GM23248 (cell line): Measurements from ENCODE around the gene TBC1D14. TPM values are rescaled to one million over a fixed set of nuclear protein-coding genes. Genes with fewer than 3 reads are reported as not detected.

Source experiments
- DNase-seq: peaks from one replicate; pipeline ENCODE4 v3.0.0-alpha.2; 2015
- H2AFZ ChIP-seq: fragments of 200-600 bp; sonication (generic); 2 replicates; pipeline ENCODE4 v1.6.1; 2016; ENCODE audit warnings: antibody characterized with exemption
- H3F3A ChIP-seq: fragments of 200-600 bp; sonication (generic); 2 replicates; pipeline ENCODE4 v1.6.1; 2016; ENCODE audit warnings: mild to moderate bottlenecking, antibody characterized with exemption, mixed run types; ENCODE audit not compliant: insufficient read depth
- H3K27ac ChIP-seq: fragments of 200-600 bp; sonication (generic); 2 replicates; pipeline ENCODE4 v1.5.1; 2016; ENCODE audit warnings: mild to moderate bottlenecking
- H3K27me3 ChIP-seq: fragments of 200-600 bp; sonication (generic); replicated peaks from 2 replicates; pipeline ENCODE4 v1.6.1; 2016; ENCODE audit warnings: mild to moderate bottlenecking; ENCODE audit not compliant: insufficient read depth
- H3K36me3 ChIP-seq: fragments of 200-600 bp; sonication (generic); 2 replicates; pipeline ENCODE4 v1.6.1; 2016; ENCODE audit warnings: low read depth, mild to moderate bottlenecking
- H3K4me1 ChIP-seq: fragments of 200-600 bp; sonication (generic); 2 replicates; pipeline ENCODE4 v1.6.1; 2016; ENCODE audit warnings: mild to moderate bottlenecking; ENCODE audit not compliant: insufficient read depth
- H3K4me2 ChIP-seq: fragments of 200-600 bp; sonication (generic); one replicate; pipeline ENCODE4 v1.6.1; 2016; ENCODE audit warnings: mild to moderate bottlenecking; ENCODE audit not compliant: unreplicated experiment
- H3K4me3 ChIP-seq: fragments of 200-600 bp; sonication (generic); 2 replicates; pipeline ENCODE4 v1.5.1; 2016; ENCODE audit warnings: mild to moderate bottlenecking
- H3K79me2 ChIP-seq: fragments of 200-600 bp; sonication (generic); 2 replicates; pipeline ENCODE4 v1.6.1; 2016; ENCODE audit warnings: mild to moderate bottlenecking; ENCODE audit not compliant: insufficient read depth
- H3K9ac ChIP-seq: fragments of 200-600 bp; sonication (generic); 2 replicates; pipeline ENCODE4 v1.6.1; 2016; ENCODE audit warnings: mild to moderate bottlenecking
- H3K9me2 ChIP-seq: fragments of 200-600 bp; sonication (generic); 2 replicates; pipeline ENCODE4 v1.6.1; 2016; ENCODE audit warnings: mixed run types, mild to moderate bottlenecking, moderate library complexity; ENCODE audit not compliant: insufficient read depth
- H3K9me3 ChIP-seq: fragments of 200-600 bp; sonication (generic); one replicate; pipeline ENCODE4 v1.6.1; 2017; ENCODE audit warnings: low read depth
- H4K20me1 ChIP-seq: fragments of 200-600 bp; sonication (generic); 2 replicates; pipeline ENCODE4 v1.6.0; 2016; ENCODE audit not compliant: insufficient read depth
- EZH2 ChIP-seq: fragments of 200-600 bp; sonication (generic); IDR thresholded peaks from 2 replicates; pipeline ENCODE4 v1.6.1; 2018; ENCODE audit warnings: antibody characterized with exemption, mild to moderate bottlenecking; ENCODE audit not compliant: insufficient read depth, poor library complexity, severe bottlenecking
- EZH2phosphoT487 ChIP-seq: fragments of 200-600 bp; sonication (generic); IDR thresholded peaks from 2 replicates; pipeline ENCODE4 v1.6.1; 2018; ENCODE audit warnings: antibody characterized with exemption, moderate library complexity, mild to moderate bottlenecking, low read depth; ENCODE audit not compliant: insufficient read depth
- WGBS, 2 experiments: methylation state at CpG; one replicate each; pipeline ENCODE4 v1.1.6; 2015 to 2017; ENCODE audit warnings: low lambda C conversion rate in 2 of 2, low coverage in 1 of 2; ENCODE audit errors: missing lambda C conversion rate in 2 of 2; 5-methylcytosine and 5-hydroxymethylcytosine counted together
- in situ Hi-C: fragments of 300-500 bp; cut with MboI; formaldehyde crosslinking; loops from 2 replicates; pipeline ENCODE4 v1.15.0; 2020
- polyA plus RNA-seq: library from polyadenylated mRNA; unstranded; fragments of >200 nt; fragmentation: Nextera tagmentation; extraction: Ambion mirVana; gene quantifications from 2 replicates; pipeline ENCODE4 v1.2.1, GENCODE V29; 2016
- total RNA-seq: library from RNA; depleted of rRNA; stranded (reverse); fragments of >200 nt; shearing (Covaris generic); gene quantifications from 2 replicates; pipeline ENCODE4 v1.2.3, GENCODE V29; 2014

The TBC1D14 gene
- total and polyA plus RNA-seq, 2 experiments from 2014 or later: 20.4 to 39.1 TPM

DNA sequence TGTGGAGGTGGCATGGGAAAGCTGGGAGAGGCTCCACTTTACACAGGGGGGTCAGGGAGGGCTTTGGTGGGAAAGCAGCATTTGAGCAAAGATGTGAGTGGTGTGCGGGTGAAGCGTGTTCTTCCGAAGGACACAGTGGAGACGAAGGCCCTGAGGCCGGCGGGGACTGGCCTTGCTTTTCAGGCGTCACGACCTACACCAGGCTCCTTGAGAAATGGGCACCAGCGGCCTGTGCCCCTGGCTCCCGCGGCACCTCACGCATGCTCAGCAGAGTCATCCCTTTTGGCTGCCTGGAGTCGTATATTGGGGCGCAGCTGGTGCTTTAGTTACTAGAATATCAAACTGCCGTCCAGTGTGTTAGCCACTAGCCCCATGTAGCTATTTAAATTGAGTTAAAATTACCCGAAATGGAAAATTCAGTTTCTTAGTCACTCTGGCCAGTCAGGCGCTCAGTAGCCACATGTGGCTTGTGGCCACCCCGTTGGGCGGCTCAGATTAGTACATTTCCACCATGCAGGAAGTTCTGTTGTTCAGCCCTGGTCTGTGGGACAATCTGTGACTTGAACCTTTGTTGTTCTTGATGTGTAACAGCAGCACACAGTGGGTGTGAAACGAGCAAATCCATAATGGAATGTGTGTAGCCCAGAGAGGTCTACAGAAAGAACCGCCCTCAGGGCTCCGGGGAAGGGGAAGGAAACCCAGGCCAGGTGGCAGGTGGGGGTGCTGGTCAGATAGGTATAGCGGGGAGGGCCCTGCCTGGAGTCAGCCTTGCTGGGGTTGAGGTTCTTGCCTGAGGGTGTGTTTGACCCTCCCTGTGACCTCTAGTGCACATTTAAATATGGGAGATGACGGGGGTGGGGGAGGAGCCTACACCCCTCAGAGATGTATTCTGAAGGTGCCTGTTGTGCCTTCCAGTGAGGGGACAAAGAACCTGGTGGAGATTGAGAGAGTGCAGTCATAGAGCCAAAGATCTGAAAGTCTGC, 30.4 kb downstream of the TBC1D14 start:
- no peaks in the 10 kb centered on the region for H3K9me2 ChIP-seq
- in situ Hi-C loops: no loop called here
- no peaks in the 10 kb centered on the region for H4K20me1 ChIP-seq
- no peak overlapping the region for H3K27ac ChIP-seq
- H3K27me3 ChIP-seq: no peaks in the 10 kb centered on the region
- WGBS, 2 experiments: 94% methylated on average over 24 of the region's 24 CpGs
- no peak overlapping the region for H2AFZ ChIP-seq
- no peak overlapping the region for H3K9ac ChIP-seq
- no peaks in the 10 kb centered on the region for H3K9me3 ChIP-seq
- H3F3A ChIP-seq: peaks cover 16% of the 10 kb centered on the region; the same call in 1 of the 2 replicates
- H3K4me3 ChIP-seq: no peak overlapping the region
- no peak overlapping the region for H3K4me2 ChIP-seq
- TF ChIP-seq EZH2phosphoT487 (no peak), EZH2 (no peak)
- DNase-seq: no peak
- peaks cover 19% of the 10 kb centered on the region for H3K4me1 ChIP-seq
- H3K36me3 ChIP-seq: no peaks in the 10 kb centered on the region
- peaks cover 18% of the 10 kb centered on the region; the same call in 1 of the 2 replicates for H3K79me2 ChIP-seq

GRCh38 chr4:6940744-6941137, 31.1 kb downstream of the TBC1D14 start:
- Histone ChIP-seq H3K27ac (no peak overlapping the region), H3F3A (peaks cover 16% of the 10 kb centered on the region; the same call in 1 of the 2 replicates), H3K9me3 (no peaks in the 10 kb centered on the region), H3K79me2 (peaks cover 18% of the 10 kb centered on the region; the same call in 1 of the 2 replicates), H3K36me3 (no peaks in the 10 kb centered on the region), H3K4me3 (no peak overlapping the region), H3K4me2 (no peak overlapping the region), H3K9me2 (no peaks in the 10 kb centered on the region), H4K20me1 (no peaks in the 10 kb centered on the region), H2AFZ (no peak overlapping the region), H3K4me1 (peaks cover 19% of the 10 kb centered on the region), H3K27me3 (no peaks in the 10 kb centered on the region), H3K9ac (no peak overlapping the region)
- DNase-seq: no peak
- 96% methylated on average over 11 of the region's 11 CpGs for WGBS, 2 experiments
- TF ChIP-seq EZH2phosphoT487 (no peak), EZH2 (no peak)
- in situ Hi-C loops: no loop called here

DNA sequence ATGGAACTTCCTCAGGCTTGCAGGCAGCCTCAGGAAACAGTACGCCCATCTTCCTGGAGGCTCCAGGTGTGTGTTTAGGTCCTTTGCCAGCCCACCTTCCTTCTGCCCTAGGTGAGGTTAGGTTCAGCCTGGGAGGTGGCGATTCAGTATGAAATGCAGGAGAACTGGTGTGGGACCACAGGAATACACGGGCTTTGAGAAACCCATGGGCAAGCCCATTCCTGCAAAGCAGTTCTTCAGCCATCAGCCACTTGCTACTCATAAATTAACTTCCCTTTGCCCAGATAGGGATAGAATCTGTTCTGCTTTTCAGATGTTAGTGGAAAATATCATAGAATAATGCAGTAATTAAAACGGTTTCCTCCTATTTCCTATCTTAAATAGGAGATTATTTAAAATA, 32.2 kb downstream of the TBC1D14 start:
- H3K9me3 ChIP-seq: no peaks in the 10 kb centered on the region
- H3K36me3 ChIP-seq: no peaks in the 10 kb centered on the region
- 0 out of 2 replicates have a peak overlapping the region, but pooled peaks have one; percentile 18 for H2AFZ ChIP-seq
- H3K27ac ChIP-seq: peak overlapping the region; percentile 67
- H3K9ac ChIP-seq: peak overlapping the region; percentile 50
- H3K9me2 ChIP-seq: no peaks in the 10 kb centered on the region
- peaks cover 18% of the 10 kb centered on the region; the same call in 1 of the 2 replicates for H3K79me2 ChIP-seq
- peaks cover 19% of the 10 kb centered on the region for H3K4me1 ChIP-seq
- no peaks in the 10 kb centered on the region for H3K27me3 ChIP-seq
- no peak for DNase-seq
- H3K4me2 ChIP-seq: peak overlapping the region; percentile 94
- 33 to 35% methylated on average over 4 of the region's 4 CpGs for WGBS, 2 experiments
- in situ Hi-C loops: no loop called here
- H3F3A ChIP-seq: peaks cover 16% of the 10 kb centered on the region; the same call in 1 of the 2 replicates
- H3K4me3 ChIP-seq: peak overlapping the region; percentile 25; the same call in 1 of the 2 replicates
- no peaks in the 10 kb centered on the region for H4K20me1 ChIP-seq
- TF ChIP-seq EZH2 (no peak), EZH2phosphoT487 (no peak)

GRCh38 chr4:6942238-6942800, 32.7 kb downstream of the TBC1D14 start:
- Histone ChIP-seq H3K4me2 (peak overlapping the region; percentile 94), H3K27ac (peak overlapping the region; percentile 87), H3K9me3 (no peaks in the 10 kb centered on the region), H3K27me3 (no peaks in the 10 kb centered on the region), H3K9me2 (no peaks in the 10 kb centered on the region), H4K20me1 (no peaks in the 10 kb centered on the region), H3K9ac (peak overlapping the region; percentile 78), H3K4me3 (peak overlapping the region; percentile 64), H2AFZ (peak overlapping the region; percentile 71), H3K4me1 (peaks cover 19% of the 10 kb centered on the region), H3K79me2 (peaks cover 18% of the 10 kb centered on the region; the same call in 1 of the 2 replicates), H3F3A (peaks cover 16% of the 10 kb centered on the region; the same call in 1 of the 2 replicates), H3K36me3 (no peaks in the 10 kb centered on the region)
- in situ Hi-C loops: no loop called here
- WGBS, 2 experiments: 37 to 40% methylated on average over 7 of the region's 7 CpGs
- TF ChIP-seq EZH2phosphoT487 (no peak), EZH2 (no peak)
- peak; percentile 98 for DNase-seq
